Measurements from ENCODE around the gene CHRNB4.
A peak's percentile ranks its signal among the peaks of the same experiment; 100 is the strongest.

The CHRNB4 gene

DNA sequence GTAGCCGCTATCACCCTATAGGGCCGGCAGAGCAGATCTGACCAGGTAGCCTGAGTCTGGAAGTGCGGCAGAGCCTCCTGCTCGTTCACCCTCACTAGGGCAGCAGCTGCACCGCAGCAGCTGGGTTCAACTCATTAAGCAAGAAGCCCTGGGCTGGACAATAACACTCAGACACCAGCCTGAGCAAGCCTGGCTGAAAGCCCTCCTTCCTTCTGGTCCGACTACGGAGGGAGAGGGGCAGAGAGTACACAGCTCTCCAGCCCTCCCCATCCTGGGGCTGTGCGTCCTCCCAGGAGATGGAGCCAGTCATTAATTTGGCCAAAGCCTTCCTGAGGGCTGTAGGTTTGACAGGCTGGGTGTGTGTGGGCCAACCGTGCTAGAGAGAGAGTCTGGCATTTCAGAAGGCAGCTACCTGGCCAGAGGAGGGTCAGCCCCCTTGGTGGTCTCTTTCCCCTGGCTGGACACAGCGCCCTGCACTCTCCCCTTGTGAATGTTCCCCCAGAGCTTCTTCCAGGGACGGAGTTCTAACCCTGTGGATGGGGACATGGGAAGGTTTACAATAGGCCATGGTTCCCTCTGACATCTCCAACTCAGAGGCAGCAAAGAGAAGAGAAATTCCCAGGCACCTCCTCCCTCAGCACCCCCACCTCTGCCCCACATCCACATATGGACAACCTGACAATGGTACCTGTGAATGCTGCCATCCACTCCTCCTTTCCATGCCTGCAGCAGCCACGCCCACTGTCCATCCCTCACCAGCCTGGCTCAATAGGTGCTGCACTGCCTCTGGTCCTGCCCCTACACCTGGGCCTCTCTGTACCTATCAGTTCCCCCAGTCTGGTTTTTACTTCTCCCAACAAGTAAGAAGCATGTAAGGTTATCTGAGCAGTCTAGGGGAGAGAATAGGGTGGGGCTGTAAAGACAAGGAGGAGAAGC, 6.5 kb downstream of the CHRNB4 start:
- DNase-seq (ENCODE audit: low read depth in 2 of 2): no peak

DNA sequence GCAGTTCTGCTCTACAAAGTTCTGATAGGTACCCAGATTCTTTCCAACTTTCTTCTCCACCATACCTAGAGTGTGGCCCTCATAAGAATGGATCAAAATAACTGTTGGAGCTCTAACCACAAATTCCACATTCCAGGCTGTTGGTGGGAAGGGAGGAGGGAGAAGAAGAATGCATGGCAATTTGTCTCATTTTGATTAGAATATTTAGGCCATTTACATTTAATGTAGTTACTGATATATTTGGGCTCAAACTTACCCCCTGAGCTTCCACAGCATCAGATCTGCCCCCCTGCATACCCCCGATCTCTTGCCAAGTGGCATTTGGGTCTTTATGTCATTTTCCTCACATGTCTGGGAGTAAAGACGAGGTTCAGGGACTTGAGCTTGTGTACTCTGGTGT, 7.7 kb downstream of the CHRNB4 start:
- no peak for DNase-seq (ENCODE audit: low read depth in 2 of 2)

DNA sequence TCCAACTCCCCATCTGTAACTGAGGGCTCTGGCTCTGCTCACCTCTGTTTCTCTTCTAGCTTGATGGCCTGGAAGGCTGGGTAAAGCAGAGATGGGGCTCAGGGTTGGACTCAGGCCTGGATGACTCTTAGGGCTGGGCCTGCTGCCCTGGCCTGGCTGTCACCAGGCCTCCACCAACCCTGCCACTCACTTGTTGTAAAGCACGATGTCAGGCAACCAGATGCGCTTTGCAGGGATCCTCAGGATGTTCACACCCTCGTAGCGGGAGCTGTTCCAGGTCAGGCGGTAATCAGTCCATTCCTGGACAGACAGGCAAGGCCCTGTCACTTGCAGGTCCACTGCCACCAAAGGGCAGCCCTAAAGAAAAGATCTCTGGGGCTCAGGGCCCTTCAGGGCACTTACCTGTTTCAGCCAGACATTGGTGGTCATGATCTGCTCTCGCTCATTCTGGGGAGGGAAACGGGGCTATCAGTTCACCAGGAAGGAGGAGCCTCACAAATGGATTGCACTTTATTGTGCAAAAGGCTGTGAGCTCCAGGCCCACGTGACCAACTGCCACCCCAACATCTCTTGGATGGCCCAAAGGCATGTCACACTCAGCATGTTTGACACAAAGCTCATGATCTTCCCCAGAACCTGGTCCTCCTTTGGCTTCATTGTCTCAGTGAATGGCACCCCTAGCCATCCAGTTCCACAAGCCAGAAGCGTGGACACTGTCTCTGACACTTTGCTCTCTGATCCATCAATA, 9.9 kb downstream of the CHRNB4 start:
- DNase-seq (ENCODE audit: low read depth in 2 of 2): no peak

DNA sequence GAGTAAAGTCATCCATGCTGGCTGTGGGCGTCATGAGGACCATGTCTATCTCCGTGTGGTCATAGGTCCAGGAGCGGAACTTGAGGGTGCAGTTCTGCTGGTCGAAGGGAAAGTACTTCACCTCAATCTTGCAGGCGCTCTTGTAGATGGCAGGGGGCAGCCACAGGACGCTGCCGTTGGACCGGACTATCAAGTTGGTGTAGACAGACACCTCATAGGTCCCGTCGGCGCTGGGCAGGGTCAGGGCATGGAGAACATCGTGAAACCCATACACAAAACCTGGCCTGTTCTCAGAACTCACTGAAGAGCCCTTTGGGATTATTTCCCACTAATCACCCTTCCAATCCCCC, 11.3 kb downstream of the CHRNB4 start:
- no peak for DNase-seq (ENCODE audit: low read depth in 2 of 2)

DNA sequence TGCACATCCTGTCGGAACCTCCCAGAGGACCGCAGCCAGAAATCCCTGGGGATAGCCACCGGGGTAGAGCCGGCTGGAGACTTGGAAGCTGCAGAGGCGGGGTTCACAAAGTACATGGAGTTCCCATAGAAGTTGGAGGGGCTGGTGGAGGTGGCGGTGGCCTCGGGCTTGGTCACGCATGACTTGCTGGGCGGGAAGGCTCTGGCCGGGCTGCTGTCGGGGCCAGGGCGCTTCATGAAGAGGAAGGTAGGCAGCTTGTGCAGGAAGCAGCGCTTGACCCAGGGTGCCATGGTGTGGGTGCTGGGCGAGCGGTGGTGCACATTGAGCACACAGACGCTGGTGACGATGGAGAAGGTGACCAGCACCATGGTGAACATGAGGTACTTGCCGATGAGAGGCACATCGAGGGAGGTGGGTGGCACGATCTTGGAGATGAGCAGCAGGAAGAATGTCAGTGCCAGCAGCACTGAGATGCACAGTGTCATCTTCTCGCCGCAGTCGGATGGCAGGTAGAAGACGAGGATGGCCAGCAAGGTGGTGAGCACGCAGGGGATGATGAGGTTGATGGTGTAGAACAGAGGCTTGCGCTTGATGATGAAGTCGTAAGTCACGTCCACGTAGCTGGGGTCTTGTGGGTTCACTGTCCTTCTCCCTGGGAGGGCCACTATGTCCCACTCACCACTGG, 11.8 kb downstream of the CHRNB4 start:
- DNase-seq (ENCODE audit: low read depth in 2 of 2): no peak

DNA sequence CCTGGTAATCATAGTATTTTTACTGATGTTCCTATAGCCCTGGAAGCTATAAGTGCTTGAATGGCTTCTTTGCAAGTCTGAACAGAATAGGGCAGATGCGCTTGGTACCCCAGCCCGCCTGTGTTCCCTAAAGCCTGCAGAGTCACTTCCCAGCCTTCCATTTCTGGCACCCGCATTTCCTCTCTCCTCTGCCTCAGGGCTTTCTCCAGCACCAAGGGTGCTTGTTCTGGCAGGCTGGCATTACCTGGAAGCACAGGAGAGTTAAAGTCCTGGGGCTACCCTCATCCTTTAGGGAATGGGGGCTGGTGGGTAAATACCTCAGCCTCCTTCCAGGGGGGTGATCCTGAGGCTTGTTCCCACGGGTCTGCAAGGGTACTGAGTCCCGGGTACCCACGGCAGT, 12.8 kb downstream of the CHRNB4 start:
- DNase-seq (ENCODE audit: low read depth in 2 of 2): no peak

DNA sequence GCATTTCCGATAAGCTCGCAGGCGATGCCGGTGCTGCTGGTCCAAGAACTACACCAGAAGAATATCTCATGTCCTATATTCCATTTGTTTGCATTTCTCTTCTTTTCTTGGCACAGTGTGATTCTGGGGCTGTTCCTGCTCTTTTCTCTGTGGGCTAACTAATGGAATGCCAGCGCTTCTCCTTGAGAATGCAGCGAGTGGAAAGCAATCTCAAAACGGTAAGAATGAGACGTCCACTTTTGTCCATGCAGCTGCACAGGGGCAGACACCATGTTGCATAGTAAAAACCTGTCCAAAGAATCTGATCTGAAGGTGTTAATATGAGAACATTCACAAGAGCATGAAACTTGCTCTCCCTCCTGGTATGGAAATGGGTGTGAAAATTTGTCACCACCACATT, 13.7 kb downstream of the CHRNB4 start:
- DNase-seq (ENCODE audit: low read depth in 2 of 2): no peak

DNA sequence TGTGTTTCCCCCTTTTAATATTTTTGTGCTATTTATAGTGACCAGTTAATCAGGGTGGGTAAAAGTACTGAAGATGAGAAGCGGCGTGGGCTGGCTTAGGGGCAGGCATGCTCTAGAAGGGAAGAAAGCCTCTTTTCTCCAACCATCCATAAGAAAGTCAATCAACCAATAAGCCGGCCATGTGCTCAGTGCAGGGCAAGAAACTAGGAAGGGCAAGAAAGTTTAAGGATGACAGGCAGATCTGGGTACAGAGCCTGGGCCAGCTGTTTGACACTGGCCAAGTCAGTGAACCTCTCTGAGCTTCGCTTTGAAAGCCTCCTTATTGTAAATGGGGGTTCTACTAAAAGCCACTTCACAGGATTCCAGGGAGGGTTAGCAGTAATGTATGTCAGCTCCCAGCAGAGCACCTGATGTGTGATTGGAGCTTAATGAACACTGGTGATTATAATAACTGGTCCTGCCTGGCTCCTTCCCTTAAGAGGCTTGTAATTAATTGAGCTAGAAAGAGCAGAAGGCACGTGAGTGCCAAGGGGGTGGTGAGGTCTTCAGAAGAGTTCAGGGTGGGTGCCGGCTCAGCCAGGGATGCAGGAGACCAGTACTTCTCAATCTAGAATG, 14.5 kb downstream of the CHRNB4 start:
- DNase-seq (ENCODE audit: low read depth in 2 of 2): no peak

DNA sequence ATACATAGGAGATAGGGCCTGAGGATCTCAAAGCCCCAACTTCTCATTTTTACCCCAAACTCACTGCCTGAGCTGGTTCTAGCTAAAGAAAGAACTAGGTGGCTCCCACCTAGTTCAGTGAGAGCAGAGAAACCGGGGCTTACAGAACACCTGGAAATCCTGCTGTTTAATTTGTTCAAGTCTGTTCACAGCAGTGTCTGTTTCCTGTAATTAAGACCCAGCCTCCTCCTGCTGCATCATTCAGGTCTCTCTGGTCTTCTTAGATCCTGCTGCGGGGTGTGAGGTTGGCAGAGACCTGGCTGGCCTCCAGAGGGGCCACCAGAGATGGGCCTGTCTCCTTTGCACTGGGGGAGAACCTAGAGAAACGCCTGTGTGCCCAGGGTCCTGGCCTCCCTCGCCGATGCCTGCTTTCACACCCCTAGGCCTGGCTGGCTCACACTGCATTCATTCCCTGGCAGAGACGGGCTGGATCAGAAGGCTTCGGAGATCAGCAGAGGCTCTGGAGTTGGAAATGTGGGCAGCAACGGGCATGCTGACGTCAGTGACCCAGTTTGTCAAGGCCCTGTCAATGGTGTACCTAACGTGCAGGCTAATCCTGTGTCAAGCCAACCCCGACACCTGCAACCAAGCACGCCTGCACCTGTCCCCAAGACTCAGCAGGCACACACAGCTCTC, 15.3 kb downstream of the CHRNB4 start:
- no peak for DNase-seq (ENCODE audit: low read depth in 2 of 2)

DNA sequence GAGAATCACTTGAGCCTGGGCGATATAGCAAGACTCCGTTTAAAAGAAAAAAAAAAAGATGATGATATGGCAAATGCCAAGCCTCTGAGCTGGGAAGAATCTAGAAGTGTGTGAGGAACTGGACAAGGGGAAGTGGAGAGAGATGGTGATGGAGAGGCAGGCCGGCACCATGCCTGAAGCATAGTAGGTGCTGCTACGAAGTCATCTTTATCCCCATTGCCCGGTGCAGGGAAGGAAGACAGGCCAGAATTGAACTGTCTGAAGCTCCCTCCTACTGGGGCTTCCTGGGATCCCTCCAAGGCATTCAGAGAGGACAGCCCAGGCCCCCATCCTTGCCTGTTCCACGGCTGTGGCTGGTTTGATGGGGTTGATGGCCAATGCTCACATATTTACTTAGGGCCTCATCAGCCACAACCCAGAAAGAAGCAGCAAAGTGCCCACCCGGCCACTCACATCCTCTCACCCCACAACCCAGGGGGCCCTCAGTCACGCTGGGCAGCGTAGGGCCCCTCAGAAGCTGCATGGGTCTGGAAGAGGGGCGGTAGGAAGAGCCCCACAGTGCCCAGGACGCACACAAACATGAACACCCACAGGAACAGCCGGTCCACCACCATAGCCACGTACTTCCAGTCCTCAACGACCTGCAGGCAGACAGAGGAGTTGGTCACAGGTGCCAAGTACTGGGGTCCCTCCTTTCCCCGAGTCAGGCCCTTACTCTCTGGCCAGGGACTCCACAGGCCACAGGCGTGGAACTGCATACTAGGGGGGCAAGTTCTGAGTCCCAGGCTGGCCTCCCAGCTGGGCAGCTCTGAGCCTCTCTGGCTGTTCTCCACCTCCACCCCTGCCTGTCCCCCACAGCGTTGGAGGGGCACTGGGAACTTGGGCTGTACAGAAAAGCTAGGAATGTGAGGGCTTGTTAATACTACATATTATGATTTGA, 16.1 kb downstream of the CHRNB4 start:
- no peak for DNase-seq (ENCODE audit: low read depth in 2 of 2)

DNA sequence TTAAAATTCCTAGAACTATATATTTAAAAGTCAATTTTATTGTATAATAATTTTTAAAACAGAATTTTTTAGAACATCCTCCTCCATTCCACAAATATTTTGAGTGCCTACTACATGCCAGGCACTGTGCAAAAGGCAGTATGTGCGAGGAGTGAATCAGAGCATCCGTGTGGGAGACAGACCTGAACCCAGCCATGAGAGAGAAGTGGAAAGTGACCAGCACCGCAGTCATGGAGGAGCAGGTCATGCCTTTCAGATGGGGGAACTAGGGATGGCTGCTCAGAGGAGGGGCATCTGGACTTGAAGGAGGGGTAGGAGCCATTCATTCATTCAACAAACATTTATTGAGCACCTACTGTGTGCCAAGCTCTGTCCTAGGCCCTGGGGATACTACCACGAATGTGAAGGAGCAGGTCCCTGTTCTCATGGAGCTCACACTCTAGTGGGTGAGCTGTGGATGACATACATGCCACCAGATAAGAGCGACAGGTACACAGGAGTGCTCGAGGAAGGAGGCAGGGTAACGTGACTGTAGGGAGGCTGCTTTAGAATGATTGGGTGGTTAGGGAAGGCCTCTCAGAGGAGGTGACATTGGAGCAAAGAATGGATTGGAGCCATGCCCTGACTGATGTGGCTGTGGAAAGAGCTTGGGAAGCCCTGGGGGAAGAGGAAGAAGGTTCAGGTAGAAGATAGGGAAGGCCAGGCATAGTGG, 17.1 kb downstream of the CHRNB4 start:
- no peak for DNase-seq (ENCODE audit: low read depth in 2 of 2)

DNA sequence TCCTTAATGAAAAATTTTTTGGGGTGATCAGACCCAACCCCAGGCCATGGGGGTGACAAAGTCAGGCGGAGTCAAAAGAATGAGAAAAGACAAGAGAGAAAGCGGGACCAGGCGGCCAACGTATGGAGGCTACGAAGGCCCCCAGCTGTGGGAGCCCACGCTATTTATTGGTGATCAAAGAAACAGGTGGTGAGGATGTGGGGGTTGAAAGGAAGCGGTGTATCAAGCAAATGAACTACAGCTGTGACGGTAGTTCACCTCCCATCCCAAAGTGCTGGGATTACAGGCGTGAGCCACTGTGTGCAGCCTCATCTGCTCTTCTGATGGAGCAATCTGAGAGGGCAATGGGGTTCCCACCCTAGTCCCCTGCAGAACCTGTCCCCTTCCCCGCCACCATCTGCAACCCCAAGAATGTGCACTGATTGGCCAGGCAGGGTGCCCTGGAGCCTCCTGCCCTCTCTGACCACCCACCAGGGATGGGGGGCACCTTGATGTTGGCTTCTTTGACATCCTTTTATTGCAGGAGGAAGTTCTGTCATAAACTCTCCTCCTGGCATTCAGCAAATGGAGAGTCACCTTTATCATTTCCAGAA, 19.1 kb downstream of the CHRNB4 start:
- no peak for DNase-seq (ENCODE audit: low read depth in 2 of 2)

DNA sequence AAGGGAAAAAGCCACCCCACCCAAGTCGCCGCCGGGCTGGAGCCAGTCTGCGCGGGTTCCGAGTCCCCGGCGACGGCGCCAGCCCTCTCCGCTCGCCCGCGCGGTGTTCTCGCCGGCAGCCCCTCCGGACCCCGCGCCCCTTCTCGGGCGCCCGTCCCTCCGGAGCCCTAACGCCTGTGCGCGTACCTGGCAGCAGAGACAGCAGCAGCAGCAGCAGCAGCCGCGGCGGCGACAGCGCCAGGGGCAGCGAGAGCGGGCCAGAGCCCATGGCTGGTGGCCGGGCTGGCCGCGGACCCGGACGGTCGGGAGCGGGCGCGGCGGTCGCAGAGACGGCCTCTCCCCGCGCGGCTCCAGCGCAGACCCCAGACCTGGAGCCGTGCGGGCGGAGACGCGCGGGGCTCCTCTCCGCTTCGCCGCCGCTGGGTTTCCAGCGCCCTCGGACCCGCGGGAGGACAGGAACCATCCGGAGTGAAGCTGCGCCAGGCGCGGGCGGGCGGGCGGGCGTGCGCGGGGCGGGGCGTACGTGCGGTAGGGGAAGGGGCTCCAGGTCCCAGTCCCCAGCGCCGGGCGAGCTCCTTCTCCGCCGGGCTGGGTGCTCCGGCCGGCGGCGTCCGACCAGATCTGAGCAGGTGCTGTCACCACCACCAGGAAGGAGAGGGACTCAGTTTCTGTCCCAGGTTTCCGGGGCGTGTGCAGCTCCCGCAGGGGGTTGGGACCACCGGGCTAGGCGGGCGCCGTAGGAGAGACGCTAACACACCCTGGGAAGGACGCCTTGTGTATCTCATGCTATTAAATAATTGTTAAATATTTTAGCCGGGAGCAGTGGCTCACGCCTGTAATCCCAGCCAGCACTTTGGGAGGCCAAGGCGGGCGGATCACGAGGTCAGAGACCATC, 20.2 kb downstream of the CHRNB4 start, which contains the start of gene CHRNA3:
TSS of gene CHRNA3 (minus strand) at position 470 of the 895 bp plus-strand sequence. CDS start at position 268, 202 bp downstream.
- no peak for DNase-seq (ENCODE audit: low read depth in 2 of 2)

DNA sequence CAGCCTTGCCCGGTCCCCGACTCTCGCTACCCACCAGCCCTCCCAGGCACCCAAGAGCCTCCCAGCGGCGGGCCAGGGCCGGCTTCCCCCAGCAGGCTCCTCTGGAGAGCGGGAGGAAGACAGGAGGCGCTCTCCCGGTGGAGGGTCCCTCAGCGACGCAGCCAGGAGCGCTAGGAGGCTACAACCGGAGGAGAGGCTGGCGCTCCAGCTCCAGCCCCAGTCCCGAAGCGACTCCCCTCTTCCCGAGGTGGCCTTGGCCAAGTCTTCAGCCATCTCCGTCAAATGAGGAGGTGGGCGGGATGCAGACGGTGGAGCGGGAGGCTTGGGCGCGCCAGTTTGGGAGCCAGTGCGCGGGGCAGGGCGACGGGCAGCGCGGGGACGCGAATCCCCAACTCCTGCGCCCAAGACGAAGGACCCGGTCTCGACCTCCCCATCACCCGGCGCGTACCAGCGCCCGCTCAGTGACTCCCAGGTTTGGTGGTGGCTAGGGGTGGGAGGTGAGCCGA, 20.9 kb downstream of the CHRNB4 start:
- DNase-seq (ENCODE audit: low read depth in 2 of 2): no peak

DNA sequence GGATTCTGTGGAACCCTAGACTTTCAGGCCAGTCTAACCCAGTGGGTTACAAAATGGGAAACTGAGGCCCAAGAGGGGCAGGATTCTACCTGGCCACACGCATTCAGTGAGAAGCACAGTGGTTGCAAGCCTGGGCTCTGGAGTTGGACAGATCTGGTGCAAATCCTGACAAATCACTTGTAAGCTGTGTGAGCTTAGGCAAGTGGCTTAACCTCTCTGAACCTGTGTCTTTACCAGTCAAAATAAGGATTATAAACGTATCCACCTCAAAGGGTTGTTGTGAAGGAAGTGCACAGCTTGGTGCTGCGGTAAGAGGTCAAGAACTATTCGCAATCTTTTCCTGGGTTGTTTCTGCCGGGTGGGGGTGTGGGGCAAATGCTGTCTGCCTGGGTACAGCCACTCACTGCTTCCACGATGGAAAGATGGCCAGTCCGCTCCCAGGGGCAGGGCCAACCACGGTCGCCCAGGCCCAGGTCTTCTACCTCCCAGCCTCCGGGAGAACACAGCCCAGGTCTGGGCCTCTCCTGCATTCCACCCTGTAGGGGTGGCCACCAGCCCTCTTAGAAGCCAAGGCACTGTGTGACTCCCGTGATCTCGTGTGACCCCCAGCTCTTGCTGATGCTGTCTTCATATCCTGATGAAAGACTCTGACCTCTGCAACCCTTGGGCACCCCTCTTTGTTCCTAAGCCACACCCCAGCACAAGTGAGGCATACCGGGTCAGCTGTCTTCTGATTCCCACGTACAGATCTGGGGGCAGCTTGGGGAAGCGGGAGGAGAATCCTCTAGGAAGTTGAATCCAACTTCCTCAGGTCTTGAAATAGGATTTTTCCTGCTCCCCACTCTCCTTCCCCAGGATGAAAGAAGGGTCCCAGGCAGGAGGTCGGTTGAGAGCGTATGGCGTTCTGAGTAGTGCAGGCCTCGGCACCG, 21.7 kb downstream of the CHRNB4 start:
- no peak for DNase-seq (ENCODE audit: low read depth in 2 of 2)

DNA sequence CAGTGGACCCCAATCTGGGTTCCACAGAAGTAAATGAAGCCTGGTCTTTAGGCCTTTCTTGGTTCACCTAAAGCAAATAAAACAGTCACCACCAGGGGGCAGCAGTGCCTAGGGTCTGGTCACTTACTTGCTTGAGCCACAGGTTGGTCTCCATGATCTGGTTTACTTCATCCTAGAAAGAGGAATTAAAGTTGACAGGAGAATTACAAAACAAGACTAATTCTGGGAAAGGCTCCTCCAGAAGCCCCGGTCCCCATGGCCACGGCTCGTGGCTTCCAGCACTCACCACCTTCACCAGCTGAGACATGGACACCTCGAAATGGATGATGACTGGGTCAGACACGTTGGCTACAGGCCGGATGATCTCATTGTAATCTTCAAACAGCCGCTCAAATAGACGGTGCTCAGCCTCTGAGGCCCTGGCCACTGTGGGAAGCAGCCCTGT, 22.5 kb downstream of the CHRNB4 start:
- DNase-seq (ENCODE audit: low read depth in 2 of 2): peak; percentile 77

DNA sequence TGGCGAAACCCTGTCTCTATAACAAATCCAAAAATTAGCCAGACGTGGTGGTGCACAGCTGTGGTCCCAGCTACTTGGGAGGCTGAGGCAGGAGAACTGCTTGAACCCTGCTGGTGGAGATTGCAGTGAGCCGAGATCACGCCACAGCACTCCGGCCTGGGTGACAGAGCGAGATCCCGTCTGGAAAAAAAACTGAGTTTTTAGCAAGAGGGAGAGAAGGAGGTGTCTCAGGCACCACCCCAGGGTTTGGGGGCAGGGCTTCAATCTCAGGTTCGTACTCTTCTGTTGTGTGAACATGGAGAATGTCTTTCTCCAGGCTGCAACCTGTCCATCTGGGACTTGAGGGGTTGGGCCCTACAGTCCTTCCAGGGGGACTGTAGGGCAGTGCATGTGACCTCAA, 22.9 kb downstream of the CHRNB4 start:
- no peak for DNase-seq (ENCODE audit: low read depth in 2 of 2)
